Stimulated activated naive CD4-positive, alpha-beta T cell (primary cell): ENCODE measurements around the gene USP22.

ENCODE experiments used
- DNase-seq, 6 experiments: peaks; one replicate each; lab custom pipeline; 2025; lab: John Stamatoyannopoulos, UW

USP22 gene

GRCh38 chr17:21001111-21001812 is 41.5 kb downstream of the USP22 start:
- DNase-seq, result no peak

- no peak for DNase-seq
Measured at GRCh38 chr17:20999841-21000532, 42.8 kb downstream of the USP22 start.

DNA sequence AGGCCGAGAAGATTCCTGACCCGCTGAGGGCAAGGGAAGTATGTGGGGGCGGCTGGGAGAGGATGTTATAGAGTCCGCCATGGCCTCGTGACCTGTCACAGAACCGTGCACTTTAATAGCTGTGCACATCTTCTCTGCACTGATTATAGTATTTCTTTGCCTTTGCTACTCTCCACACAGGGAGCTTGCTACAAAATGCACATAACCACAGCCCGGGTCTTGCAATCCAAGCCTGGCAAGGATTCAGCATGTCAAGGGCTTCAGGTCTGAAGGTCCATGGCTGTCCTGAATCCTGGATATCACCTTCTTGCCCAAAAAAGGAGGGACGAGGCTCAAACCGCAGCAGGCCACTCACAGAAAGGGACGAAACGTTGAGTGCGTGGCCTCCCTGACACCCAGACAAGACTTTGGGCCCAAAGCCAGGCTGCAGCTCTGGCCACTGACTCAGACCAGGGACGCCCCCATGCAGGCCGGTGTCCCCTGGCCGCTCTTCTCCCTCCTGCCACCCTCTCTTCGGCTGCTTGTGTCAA is 43.7 kb downstream of the USP22 start:
- no peak for DNase-seq

DNA sequence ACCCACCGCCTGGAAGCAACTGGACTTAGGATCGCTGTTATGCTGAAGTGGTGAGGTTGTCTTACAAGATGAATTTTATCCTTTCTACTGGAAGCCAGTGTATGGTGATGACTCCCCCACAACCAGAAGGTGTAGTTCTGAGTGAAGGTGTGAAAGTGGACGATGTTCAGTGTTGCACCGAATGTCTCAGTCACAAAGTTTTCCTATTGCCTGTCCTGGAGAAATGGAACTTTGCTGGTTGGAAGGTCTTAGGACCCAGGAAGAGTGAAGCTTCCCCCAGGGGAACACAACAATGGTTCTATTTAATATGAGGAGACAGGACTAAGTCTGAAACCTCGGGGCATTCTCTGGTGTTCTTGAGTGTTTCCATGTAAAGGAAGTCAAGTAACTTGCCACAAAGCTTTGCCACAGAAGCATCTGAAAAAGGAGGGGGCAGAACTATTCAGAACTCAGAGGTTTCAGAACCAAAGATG is 44.2 kb downstream of the USP22 start:
- no peak for DNase-seq

DNA sequence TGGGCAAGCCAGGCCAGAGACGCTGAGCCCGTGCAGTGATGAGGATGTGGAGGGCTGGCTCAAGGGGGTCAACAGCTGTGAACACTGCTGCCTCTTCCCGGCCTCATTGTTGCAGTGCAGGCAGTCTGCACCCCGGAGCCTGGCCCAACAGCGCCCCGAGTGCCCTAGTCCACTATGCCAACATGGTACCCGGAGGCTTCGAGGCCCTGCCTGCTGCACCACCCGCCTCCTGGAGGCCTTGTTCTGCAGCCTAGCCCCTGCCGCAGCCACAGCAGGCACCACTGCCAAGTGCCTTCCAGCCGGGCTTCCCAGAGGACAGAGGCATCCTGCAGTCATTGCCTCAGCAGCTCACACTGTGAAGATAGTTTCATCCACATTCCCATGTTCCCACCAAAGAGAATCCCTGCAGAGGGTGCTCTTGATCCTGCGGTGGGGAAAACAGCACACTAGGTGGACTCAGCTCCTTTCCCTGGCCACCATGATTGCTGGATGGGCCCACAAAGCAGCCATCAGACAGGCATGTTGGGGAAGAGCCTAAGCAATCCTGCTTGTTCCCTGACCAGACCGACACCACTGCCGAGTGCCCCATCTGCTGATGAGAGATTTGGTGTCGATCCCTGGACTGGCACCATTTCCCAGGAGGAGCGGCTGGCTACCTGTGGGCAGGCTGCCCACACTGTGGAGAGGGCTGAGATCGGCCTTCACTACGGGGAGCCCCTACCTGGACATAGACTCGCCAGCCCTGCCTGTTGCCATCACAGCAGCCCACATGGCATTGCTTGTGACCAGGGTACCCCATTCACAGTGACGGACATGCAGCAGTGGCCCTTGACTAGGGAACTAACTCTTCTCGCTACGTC is 44.9 kb downstream of the USP22 start:
- no peak for DNase-seq

GRCh38 chr17:20996724-20997615 is 45.8 kb downstream of the USP22 start:
- DNase-seq, result no peak

DNA sequence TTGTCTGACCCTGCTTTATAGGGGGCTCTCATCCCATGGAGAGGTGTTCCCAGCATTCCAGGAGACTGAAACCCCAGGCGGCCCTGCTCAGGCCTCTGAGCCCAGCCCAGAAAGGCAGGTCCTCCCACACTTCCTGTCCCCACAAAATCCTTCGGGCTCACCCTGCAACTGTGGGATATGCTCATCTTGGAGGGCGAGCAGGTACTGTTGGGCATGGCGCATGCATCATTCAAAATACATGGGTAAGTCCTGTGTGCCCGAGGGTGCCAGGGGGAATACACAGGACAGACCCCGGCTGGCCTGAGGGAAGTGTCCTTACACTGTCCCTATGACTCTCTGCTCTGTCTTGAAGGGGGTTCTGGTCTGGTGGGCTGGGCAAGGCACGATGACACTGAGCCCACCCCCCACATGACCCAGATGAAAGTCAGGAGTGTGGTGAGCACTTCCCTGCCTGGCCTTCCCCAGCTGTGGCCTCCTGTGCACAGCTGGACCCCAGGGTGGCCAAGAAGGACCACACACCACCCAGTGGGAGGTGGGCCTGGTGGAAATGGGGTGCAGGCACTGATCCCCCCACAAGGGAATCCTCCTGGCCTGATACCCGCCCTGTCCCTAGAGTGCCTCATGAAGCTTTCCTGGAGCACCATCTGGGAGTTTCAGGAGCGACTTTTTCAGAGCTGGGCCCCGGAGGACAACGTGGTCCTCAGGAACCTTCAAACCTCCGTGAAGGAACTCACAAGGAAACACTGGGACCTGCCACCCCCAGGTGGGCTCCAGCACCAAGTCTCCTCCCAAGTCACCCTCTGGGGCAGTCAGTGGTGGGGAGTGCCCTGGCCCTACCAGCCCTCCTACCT is 46.7 kb downstream of the USP22 start:
- no peak for DNase-seq

- DNase-seq, result no peak
Measured at GRCh38 chr17:20995164-20995872, 47.5 kb downstream of the USP22 start.

DNA sequence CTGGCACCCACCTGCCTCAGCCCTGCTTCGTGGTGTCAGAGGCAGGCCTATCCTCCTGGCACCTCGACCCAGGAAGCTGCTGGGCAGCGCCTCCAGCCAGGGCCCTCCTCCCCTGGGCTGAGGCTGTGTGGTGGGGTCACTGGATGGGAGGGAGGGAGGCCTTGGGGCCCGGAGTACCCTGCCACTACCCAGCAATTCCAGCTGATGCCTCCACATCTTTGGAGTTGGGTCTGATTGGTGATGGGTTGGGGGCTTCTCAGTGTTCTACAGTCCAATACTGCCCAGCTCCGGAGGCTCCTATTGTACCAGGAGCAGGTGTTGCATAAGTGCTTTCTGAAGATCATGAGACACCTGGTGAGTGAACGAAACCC is 48.0 kb downstream of the USP22 start:
- DNase-seq, result no peak

GRCh38 chr17:20993863-20994778 is 48.7 kb downstream of the USP22 start:
- DNase-seq, result no peak

- DNase-seq, result peak; percentile 45 to 69 (median 56)
Measured at GRCh38 chr17:20992987-20993862, 49.6 kb downstream of the USP22 start.

DNA sequence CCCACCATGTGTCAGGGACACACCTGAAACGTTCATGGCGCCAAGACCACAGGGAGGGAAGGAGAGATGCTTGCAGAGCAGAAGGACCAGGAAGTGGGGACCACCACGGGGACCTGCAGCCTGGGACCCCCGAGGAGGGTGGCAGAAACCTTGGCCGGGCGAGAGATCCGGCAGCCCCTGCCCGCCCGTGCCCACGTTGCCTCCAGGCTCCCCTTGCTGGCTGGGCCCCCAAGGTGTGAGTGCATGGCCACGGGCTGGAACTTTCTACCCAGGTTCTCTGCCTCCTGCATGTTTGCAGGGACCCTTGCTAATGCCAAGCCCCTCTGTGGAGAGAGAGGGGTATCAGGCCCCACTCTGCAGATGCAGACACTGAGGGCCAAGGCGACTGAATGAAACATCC is 50.4 kb downstream of the USP22 start:
- DNase-seq, result no peak

DNA sequence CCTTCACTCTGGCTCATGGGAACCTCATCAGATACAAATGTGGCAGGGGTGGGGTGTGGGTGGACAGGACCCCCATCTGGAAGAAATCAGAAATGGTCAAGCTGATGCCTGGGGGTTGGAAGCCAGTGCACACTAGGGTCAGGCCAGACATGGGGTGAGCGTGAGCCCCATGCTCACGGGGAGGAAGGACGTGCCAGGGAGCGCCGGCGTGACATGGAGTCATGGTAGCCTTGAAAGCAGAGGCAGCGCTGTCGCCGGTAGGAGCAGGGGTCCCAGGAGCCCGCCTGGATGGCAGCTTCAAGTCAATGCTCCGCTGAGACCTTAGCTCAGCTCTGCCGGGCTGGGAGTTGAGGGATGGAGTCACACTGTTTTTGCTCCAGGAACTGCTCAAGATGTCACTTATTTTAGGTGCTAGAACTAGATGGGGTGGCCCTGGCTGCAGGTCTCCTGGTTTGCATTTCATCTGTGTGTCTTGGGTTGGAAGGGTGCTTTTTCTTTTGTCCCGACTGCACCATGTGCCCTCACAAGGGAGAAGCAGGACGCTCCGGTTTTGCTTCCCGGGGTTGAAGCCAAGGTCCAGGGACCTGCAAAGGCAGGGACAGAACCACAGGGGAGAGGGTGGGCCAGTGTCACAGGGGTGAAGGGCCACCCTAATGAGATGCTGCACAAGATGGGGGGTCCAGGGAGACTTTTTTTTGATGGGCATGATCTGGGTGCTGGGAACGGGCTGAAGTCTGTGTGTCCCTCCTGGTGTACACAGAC is 51.4 kb downstream of the USP22 start:
- no peak for DNase-seq

DNA sequence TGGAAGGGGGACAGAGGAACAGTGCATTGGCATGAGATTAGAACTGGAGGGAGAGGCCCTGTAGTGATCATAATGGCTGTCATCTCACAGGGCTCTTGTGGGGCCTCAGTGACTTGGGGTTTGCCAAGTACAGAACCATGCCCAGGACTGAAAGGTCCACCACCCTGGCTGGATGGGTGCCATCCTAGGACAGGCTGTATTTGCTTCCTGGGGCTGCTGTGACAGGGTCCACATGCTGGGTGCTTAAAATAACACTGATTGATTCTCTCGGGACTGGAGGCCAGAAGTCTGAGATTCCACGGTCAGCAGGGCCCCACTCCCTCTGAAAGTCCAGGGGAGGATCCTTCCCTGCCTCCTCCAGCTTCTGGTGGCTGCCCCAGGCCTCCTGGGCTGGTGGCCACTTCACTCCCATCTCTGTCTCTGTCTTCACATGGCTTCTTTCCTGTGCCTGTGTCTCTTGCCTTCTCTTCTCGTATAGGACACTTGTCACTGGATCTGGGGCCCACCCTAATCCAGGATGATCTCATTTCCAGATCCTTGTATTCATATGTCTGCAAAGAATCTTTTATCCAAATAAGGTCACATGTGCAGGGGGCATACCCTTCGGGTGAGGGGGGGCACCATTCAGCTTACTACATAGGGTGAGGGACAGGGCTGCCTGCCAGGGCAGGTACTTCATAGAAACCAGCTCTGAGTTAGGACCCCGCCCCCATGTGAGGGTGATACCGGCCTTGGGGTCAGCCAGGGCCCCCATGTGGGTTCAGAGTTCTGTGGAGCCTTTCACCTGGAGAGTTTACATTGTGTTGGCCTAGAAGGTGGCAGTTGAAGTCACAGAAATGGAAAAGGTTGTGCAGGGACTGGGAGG is 52.6 kb downstream of the USP22 start:
- no peak for DNase-seq

GRCh38 chr17:20989481-20989880 is 53.3 kb downstream of the USP22 start:
- DNase-seq, result no peak

- no peak for DNase-seq
Measured at GRCh38 chr17:20988896-20989295, 53.9 kb downstream of the USP22 start.
